ENCODE results near the gene SHE.

Gene SHE

DNA sequence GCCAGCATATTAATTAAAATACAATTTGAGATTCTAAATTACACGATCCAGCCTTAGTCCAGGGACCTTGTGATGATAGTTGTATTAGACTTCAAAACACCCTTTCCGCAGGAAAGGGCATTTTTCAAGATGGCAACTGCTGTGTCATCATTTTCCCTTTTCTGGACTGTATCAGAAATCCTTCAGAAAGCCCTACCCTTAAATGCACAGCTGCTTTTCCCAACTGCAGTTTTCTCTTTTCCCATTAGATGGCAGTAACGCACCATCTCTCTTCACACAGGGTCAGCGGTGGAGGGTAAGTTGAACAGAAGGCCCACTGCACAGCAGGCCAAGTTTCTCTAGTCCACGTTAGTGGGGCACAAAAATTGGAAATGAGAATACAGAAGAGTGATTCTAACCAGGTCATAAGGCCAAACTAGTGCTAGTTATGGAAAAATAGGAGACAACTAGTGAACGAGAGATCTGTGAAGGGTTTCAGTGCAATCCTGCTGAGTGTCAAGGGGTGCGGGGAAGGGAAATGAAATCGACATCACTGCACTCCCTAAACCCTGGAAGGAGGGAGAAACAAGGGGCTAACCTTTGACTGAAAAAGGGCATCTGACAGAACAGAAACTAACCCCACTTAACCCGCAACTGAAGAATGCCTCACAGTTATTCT, 22.3 kb downstream of the SHE start:
- TF ChIP-seq, protein P1, sequence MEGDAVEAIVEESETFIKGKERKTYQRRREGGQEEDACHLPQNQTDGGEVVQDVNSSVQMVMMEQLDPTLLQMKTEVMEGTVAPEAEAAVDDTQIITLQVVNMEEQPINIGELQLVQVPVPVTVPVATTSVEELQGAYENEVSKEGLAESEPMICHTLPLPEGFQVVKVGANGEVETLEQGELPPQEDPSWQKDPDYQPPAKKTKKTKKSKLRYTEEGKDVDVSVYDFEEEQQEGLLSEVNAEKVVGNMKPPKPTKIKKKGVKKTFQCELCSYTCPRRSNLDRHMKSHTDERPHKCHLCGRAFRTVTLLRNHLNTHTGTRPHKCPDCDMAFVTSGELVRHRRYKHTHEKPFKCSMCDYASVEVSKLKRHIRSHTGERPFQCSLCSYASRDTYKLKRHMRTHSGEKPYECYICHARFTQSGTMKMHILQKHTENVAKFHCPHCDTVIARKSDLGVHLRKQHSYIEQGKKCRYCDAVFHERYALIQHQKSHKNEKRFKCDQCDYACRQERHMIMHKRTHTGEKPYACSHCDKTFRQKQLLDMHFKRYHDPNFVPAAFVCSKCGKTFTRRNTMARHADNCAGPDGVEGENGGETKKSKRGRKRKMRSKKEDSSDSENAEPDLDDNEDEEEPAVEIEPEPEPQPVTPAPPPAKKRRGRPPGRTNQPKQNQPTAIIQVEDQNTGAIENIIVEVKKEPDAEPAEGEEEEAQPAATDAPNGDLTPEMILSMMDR (IDR thresholded peaks at IDR 0.05; ENCODE audit: borderline replicate concordance, insufficient read depth, low read depth, low read length): peak; percentile 81
- H3K4me3 ChIP-seq (ENCODE audit: low read depth, low read length): no peak overlapping the region

DNA sequence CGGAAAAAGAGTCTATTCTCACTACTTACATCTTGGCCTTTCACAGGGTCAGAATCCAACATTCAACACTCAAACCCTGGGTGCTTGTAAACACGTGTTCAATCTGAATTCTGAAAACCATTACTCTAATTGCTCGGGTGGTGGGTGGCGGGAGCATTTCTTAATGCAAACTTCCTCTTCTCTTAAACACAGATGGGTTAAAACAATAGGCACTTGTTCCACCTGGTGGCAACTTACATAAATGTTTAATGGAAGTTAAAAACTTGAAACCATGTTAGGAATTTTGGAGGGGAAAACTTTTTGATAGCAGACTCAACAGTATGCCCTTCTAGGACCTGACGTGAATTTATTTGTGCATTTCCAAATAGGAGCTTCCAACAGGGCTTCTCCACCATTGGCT, 23.6 kb downstream of the SHE start:
- TF ChIP-seq, protein P1 (IDR thresholded peaks at IDR 0.05; ENCODE audit: borderline replicate concordance, insufficient read depth, low read depth, low read length): no peak
- no peak overlapping the region for H3K4me3 ChIP-seq (ENCODE audit: low read depth, low read length)

DNA sequence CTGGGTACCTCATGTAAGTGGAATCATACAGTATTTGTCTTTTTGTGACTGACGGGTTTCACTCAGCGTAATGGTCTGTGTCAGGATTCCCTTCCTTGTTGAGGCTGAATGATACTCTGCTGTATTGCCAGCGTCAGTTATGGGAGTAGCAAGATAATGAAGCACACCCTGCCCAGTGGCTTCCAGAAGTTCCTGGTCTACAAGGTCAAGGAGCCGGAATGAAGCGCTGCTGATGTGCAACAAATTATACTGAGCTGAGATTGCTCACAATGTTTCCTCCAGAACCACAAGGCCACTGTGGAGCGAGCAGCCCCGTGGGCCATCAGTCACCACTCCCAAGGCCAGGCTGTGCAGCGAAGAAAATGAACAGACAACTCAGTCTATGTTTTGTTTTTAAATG, 24.2 kb downstream of the SHE start:
- TF ChIP-seq, protein P1 (IDR thresholded peaks at IDR 0.05; ENCODE audit: borderline replicate concordance, insufficient read depth, low read depth, low read length): no peak
- no peak overlapping the region for H3K4me3 ChIP-seq (ENCODE audit: low read depth, low read length)

DNA sequence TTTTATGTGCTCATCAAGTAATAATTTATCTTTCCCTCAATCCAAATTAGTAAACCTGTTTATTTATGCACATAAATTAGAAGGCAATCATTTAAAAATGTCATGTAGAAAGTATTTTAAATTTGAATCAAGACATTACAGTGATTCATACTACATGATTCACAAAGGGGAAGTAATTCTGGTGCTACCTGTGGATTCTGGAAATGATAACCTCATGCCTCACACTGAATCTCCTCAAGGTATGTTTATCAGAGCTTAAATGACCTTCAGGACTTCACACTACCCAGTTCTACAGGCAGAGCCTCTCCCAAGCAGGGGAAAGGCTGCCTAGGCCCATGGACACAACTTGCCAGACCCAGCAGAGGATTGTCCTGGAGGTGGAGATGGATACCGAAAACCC, 25.4 kb downstream of the SHE start:
- TF ChIP-seq, protein P1 (IDR thresholded peaks at IDR 0.05; ENCODE audit: borderline replicate concordance, insufficient read depth, low read depth, low read length): no peak
- no peak overlapping the region for H3K4me3 ChIP-seq (ENCODE audit: low read depth, low read length)

DNA sequence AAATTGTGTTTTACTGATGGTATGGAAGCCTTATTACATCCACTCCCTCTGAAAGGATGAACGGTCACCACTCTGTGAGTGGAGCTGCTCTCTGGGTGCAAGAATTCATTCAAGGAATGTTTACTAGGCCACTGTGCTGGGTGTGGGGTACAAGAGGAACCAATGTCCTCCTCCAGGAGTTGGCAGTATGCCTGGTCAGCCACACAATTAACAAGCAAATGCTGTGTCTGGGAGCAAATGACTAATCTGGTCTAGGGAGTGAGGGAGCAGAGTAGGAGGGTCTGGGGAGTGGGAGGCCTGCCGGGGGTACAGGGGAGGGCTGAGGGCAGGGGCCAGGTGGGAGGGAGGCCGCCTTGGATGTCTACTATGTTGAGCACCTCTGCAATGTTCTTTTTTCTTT, 27.4 kb downstream of the SHE start:
- H3K4me3 ChIP-seq (ENCODE audit: low read depth, low read length): no peak overlapping the region
- TF ChIP-seq, protein P1 (IDR thresholded peaks at IDR 0.05; ENCODE audit: borderline replicate concordance, insufficient read depth, low read depth, low read length): no peak

DNA sequence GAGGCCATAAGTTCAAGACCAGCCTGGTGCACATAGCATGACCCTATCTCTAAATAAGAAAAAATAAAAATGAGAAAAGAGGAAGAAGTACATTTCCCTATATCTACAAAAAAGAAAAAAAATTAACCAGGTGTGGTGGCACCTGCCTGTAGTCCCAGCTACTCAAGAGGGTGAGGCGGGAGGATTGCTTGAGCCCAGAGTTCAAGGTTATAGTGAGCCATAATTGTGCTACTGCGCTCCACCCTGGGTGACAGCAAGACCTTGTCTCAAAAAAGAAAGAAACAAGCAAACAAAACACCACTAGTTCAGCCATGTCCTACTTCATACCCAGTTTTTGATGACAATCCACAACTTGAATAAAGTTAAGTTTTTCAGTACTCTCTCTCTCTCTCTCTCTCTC, 30.9 kb downstream of the SHE start:
- no peak overlapping the region for H3K4me3 ChIP-seq (ENCODE audit: low read depth, low read length)

More for the DNA sequence above, 30.9 kb downstream of the SHE start:
- TF ChIP-seq, protein P1 (IDR thresholded peaks at IDR 0.05; ENCODE audit: borderline replicate concordance, insufficient read depth, low read depth, low read length): no peak

Measured in GM12875 (cell line).